ENCODE data around the gene CRHR1. TPM values are rescaled to one million over a fixed set of nuclear protein-coding genes. Genes with fewer than 3 reads are reported as not detected.

Gene CRHR1
- total RNA-seq, 2 donors from 2014 or later, result not detected

Other genes starting within 250 kb of the CRHR1 start
- gene SPPL2C, start 60.6 kb downstream of the CRHR1 start, total RNA-seq, result not detected
- gene MAPT, start 110.2 kb downstream of the CRHR1 start, total RNA-seq, result 1 to 10 TPM; 1.6 to 2.3 TPM
- not detected for gene STH, start 214.9 kb downstream of the CRHR1 start, total RNA-seq

All from body of pancreas (tissue), 2 donors.